IPS DF 6.9 (cell line): ENCODE measurements around the gene ZNF70.
A peak's percentile ranks its signal among the peaks of the same experiment; 100 is the strongest.

Experiments
- DNase-seq: peaks from one replicate; pipeline ENCODE4 v3.0.0-alpha.2; 2013; ENCODE audit warnings: low read depth, low spot score
- H3K27ac ChIP-seq: one replicate; pipeline ENCODE4 v1.5.1; 2013; ENCODE audit warnings: low read length, control low read depth
- H3K27me3 ChIP-seq: 2 replicates; pipeline ENCODE4 v1.6.1; 2013; ENCODE audit warnings: mild to moderate bottlenecking, low read length; ENCODE audit not compliant: control insufficient read depth, insufficient read depth
- H3K36me3 ChIP-seq: 2 replicates; pipeline ENCODE4 v1.6.1; 2013; ENCODE audit warnings: low read length; ENCODE audit not compliant: control insufficient read depth, insufficient read depth
- H3K4me1 ChIP-seq: 2 replicates; pipeline ENCODE4 v1.6.1; 2013; ENCODE audit warnings: low read length; ENCODE audit not compliant: control insufficient read depth, insufficient read depth
- H3K4me3 ChIP-seq: 2 replicates; pipeline ENCODE4 v1.5.1; 2013; ENCODE audit warnings: mild to moderate bottlenecking, low read length
- H3K9me3 ChIP-seq: 2 replicates; pipeline ENCODE4 v1.6.1; 2013; ENCODE audit warnings: low read length, inconsistent platforms; ENCODE audit not compliant: control insufficient read depth, insufficient read depth
- WGBS: extraction: QIAGEN DNeasy Blood & Tissue Kit; methylation state at CpG from one replicate; pipeline ENCODE4 v1.1.7; 2013; ENCODE audit warnings: mixed read lengths, missing lambda C conversion rate; ENCODE audit not compliant: insufficient read length, insufficient coverage; 5-methylcytosine and 5-hydroxymethylcytosine counted together

The ZNF70 gene

GRCh38 chr22:23779731-23780130, 28.8 kb upstream of the ZNF70 start:
- WGBS: no CpG with 5 or more reads among the region's 5 CpGs
- DNase-seq: no peak
- Histone ChIP-seq H3K9me3 (no peaks in the 10 kb centered on the region), H3K4me3 (no peak overlapping the region), H3K27ac (no peak overlapping the region), H3K4me1 (peaks cover 1% of the 10 kb centered on the region; the same call in 1 of the 2 replicates), H3K36me3 (peaks cover 2% of the 10 kb centered on the region; the same call in 1 of the 2 replicates), H3K27me3 (0 out of 2 replicates have a peak, but pooled peaks cover 1% of the 10 kb centered on the region)

DNA sequence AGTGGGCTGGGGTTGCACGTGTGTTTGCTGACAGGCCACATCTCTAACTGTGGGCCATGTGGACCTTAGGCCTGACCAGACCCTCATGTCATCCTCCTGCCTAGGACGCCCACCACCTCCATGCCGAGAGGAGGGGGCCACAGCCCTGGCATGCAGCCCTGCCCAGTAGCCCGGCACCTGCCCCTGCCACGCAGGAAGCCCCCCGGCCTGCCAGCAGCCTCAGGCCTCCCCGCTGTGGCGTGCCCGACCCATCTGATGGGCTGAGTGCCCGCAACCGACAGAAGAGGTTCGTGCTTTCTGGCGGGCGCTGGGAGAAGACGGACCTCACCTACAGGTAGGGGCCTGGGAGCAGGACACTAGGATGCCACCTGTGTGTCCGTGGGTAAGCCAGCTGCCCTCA, 28.2 kb upstream of the ZNF70 start:
- Histone ChIP-seq H3K4me1 (peaks cover 1% of the 10 kb centered on the region; the same call in 1 of the 2 replicates), H3K36me3 (peaks cover 2% of the 10 kb centered on the region; the same call in 1 of the 2 replicates), H3K27me3 (peaks cover 3% of the 10 kb centered on the region; the same call in 1 of the 2 replicates), H3K9me3 (no peaks in the 10 kb centered on the region), H3K27ac (no peak overlapping the region), H3K4me3 (no peak overlapping the region)
- no CpG with 5 or more reads among the region's 16 CpGs for WGBS
- DNase-seq: no peak

- no CpG with 5 or more reads among the region's 3 CpGs for WGBS
- DNase-seq: no peak
Observed at GRCh38 chr22:23778577-23778900, 27.6 kb upstream of the ZNF70 start.

DNA sequence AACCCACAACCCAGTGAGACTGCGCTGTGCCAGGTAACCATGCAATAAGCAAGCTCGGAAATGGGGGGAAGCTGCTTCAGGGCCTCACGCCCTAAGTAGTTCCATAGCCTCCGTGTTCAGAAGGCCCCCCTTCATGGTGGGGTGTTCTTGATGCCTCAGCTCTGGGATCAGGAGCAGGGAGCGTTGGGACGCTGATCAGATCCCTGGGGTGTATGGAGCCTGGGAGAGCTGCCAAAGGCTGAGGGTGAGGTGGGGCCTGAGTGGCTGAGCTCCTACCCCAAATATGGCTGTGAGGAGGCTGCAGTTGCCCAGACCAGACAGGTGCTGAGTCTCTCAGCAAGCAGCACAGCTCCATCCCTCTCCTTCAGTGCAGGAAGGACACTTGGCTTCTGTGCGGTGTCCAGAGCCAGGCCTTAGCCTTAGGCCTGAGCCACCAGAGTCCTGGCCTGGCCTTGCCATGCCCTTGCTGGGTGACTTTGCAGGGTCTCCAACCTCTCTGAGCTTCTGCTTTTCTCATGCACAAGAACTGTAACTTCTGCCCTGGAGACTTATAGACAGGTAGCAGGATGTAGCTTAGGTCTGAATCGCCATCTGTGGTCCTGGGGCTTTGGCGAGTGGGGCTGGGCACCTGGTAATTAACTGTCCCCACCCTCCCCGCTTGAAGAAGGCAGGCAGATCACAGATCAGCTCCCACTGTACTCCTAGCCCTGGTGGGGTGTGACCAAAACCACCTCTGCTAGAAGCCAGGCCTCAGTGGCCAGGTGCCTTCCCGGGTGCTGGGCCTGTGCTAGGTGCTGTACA, 27.1 kb upstream of the ZNF70 start:
- Histone ChIP-seq H3K27ac (no peak overlapping the region), H3K27me3 (peaks cover 14% of the 10 kb centered on the region), H3K4me1 (peaks cover 6% of the 10 kb centered on the region; the same call in 1 of the 2 replicates), H3K4me3 (no peak overlapping the region), H3K36me3 (peaks cover 2% of the 10 kb centered on the region; the same call in 1 of the 2 replicates), H3K9me3 (no peaks in the 10 kb centered on the region)
- no peak for DNase-seq
- WGBS: no CpG with 5 or more reads among the region's 11 CpGs

More at GRCh38 chr22:23778577-23778900, 27.6 kb upstream of the ZNF70 start:
- no peaks in the 10 kb centered on the region for H3K9me3 ChIP-seq
- H3K27ac ChIP-seq: no peak overlapping the region
- H3K4me3 ChIP-seq: no peak overlapping the region
- peaks cover 8% of the 10 kb centered on the region for H3K27me3 ChIP-seq
- peaks cover 2% of the 10 kb centered on the region; the same call in 1 of the 2 replicates for H3K36me3 ChIP-seq
- peaks cover 3% of the 10 kb centered on the region; the same call in 1 of the 2 replicates for H3K4me1 ChIP-seq

GRCh38 chr22:23775779-23776375, 25.0 kb upstream of the ZNF70 start:
- peaks cover 14% of the 10 kb centered on the region for H3K27me3 ChIP-seq
- H3K27ac ChIP-seq: no peak overlapping the region
- peaks cover 9% of the 10 kb centered on the region for H3K4me1 ChIP-seq
- DNase-seq: no peak
- no CpG with 5 or more reads among the region's 3 CpGs for WGBS
- no peak overlapping the region for H3K4me3 ChIP-seq
- peaks cover 2% of the 10 kb centered on the region; the same call in 1 of the 2 replicates for H3K36me3 ChIP-seq
- no peaks in the 10 kb centered on the region for H3K9me3 ChIP-seq

- DNase-seq: no peak
- H3K4me1 ChIP-seq: peaks cover 9% of the 10 kb centered on the region
- H3K36me3 ChIP-seq: no peaks in the 10 kb centered on the region; the same call in 1 of the 2 replicates
- peaks cover 14% of the 10 kb centered on the region for H3K27me3 ChIP-seq
- H3K27ac ChIP-seq: no peak overlapping the region
- H3K9me3 ChIP-seq: no peaks in the 10 kb centered on the region
- H3K4me3 ChIP-seq: no peak overlapping the region
- WGBS: no CpG with 5 or more reads among the region's 2 CpGs
Observed at GRCh38 chr22:23774922-23775436, 24.1 kb upstream of the ZNF70 start.

- DNase-seq: no peak
- no peaks in the 10 kb centered on the region for H3K9me3 ChIP-seq
- WGBS: no CpG with 5 or more reads among the region's 12 CpGs
- no peaks in the 10 kb centered on the region; the same call in 1 of the 2 replicates for H3K36me3 ChIP-seq
- no peak overlapping the region for H3K4me3 ChIP-seq
- H3K4me1 ChIP-seq: peaks cover 9% of the 10 kb centered on the region
- peaks cover 13% of the 10 kb centered on the region for H3K27me3 ChIP-seq
- H3K27ac ChIP-seq: no peak overlapping the region
Observed at GRCh38 chr22:23774114-23774921, 23.4 kb upstream of the ZNF70 start.

DNA sequence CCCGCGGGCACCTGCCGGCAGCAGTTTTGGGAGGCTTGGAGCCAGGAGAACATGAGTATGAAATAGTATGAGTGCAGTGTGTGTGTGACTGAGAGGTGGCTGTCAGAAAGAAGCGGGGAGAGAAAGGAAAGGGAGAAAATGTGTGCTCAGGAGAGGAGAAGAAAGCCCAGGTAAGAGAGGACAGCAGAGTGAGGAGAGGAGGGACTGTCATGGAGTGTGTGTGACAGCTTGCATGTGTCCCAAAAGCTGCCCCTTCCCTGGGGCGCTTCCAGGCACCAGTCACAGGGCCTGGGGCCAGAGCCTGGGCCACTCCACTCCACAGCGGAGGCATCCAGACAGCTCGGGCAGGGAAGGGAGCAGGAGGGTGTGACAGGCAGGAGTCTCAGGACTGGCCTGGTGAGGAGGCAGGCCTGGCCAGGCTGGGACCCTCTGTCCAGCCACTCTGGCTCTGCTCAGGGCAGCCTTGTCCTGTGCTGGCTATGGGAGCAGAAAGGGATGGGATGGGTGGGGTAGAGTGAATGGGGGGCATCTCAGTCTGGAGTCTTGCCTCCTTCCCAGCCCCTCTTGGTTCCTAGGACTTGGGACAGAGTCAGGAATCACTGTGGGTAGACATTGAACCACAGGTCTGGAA, 22.7 kb upstream of the ZNF70 start:
- H3K27ac ChIP-seq: no peak overlapping the region
- H3K36me3 ChIP-seq: no peaks in the 10 kb centered on the region
- no peak for DNase-seq
- no CpG with 5 or more reads among the region's 7 CpGs for WGBS
- peaks cover 9% of the 10 kb centered on the region for H3K4me1 ChIP-seq
- H3K4me3 ChIP-seq: peak overlapping the region; percentile 64; the same call in 1 of the 2 replicates
- H3K9me3 ChIP-seq: no peaks in the 10 kb centered on the region
- H3K27me3 ChIP-seq: peaks cover 13% of the 10 kb centered on the region

DNA sequence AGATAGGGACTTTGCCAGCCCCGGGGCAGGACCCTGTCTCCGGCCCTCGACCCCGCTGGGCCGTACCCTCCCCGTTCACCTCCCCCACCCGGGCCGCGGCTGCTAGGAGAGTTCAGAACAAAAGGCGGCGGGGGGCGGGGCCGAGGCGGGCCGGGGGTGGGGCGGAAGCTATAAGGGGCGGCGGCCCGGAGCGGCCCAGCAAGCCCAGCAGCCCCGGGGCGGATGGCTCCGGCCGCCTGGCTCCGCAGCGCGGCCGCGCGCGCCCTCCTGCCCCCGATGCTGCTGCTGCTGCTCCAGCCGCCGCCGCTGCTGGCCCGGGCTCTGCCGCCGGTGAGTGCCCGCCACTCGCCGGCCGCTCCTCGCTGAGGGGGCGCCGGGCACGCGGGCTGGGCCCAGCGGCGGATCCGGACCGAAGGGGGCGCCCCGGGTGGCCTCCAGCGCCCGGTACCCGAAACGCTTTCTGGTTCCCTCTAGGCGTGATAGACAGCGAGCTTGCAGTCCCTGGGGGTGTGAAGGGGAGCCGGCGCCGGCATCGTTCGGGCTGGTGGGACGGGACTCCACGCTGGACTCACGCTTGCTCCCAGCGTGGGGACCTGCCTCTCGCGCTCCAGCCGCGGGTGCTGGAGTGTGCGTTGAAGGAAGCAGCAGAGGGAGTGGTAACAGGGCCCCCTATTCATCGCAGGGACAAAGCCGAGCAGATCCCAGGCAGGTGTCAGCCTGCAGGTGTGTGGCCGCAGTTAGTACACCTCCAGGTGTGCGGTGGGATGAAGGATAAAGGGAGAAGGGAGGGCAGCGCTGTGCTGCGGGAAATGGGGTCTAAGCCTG, 21.9 kb upstream of the ZNF70 start, which contains the start of gene MMP11:
Gene MMP11, plus strand, starts transcription at position 201 of the 825 bp plus-strand sequence. Its CDS starts 22 bp downstream, at position 223.
- H3K27ac ChIP-seq: no peak within 1 kb of the TSS
- no peak for DNase-seq
- no peaks in the 10 kb centered on the region for H3K36me3 ChIP-seq
- H3K9me3 ChIP-seq: no peaks in the 10 kb centered on the region
- peaks cover 9% of the 10 kb centered on the region for H3K4me1 ChIP-seq
- WGBS: no CpG with 5 or more reads among the region's 79 CpGs
- peak within 1 kb of the TSS; percentile 64 for H3K4me3 ChIP-seq
- H3K27me3 ChIP-seq: peaks cover 13% of the 10 kb centered on the region
